ENCODE data around the gene FGF12.

The FGF12 gene

GRCh38 chr3:192409201-192409837, 318.0 kb downstream of the FGF12 start:
- DNase-seq: peak; percentile 65

GRCh38 chr3:192408647-192409200, 318.6 kb downstream of the FGF12 start:
- peak; percentile 39 for DNase-seq

GRCh38 chr3:192408007-192408646, 319.2 kb downstream of the FGF12 start:
- peak; percentile 36 for DNase-seq

GRCh38 chr3:192399767-192400166, 327.6 kb downstream of the FGF12 start:
- no peak for DNase-seq

- no peak for DNase-seq
Observed at GRCh38 chr3:192397012-192397411, 330.3 kb downstream of the FGF12 start.

- DNase-seq: no peak
Observed at GRCh38 chr3:192395506-192395905, 331.8 kb downstream of the FGF12 start.

- no peak for DNase-seq
Observed at GRCh38 chr3:192392986-192393385, 334.4 kb downstream of the FGF12 start.

- no peak for DNase-seq
Observed at GRCh38 chr3:192382861-192383260, 344.5 kb downstream of the FGF12 start.

GRCh38 chr3:192373586-192373985, 353.8 kb downstream of the FGF12 start:
- no peak for DNase-seq

GRCh38 chr3:192373032-192373431, 354.3 kb downstream of the FGF12 start:
- no peak for DNase-seq

GRCh38 chr3:192372616-192373015, 354.7 kb downstream of the FGF12 start:
- DNase-seq: no peak

GRCh38 chr3:192371870-192372400, 355.4 kb downstream of the FGF12 start:
- no peak for DNase-seq

GRCh38 chr3:192367616-192368015, 359.7 kb downstream of the FGF12 start:
- no peak for DNase-seq

- no peak for DNase-seq
Observed at GRCh38 chr3:192366916-192367315, 360.4 kb downstream of the FGF12 start.

- no peak for DNase-seq
Observed at GRCh38 chr3:192365571-192365970, 361.8 kb downstream of the FGF12 start.

- no peak for DNase-seq
Observed at GRCh38 chr3:192364316-192364715, 363.0 kb downstream of the FGF12 start.

- DNase-seq: no peak
Observed at GRCh38 chr3:192354687-192355086, 372.7 kb downstream of the FGF12 start.

GRCh38 chr3:192352142-192352541, 375.2 kb downstream of the FGF12 start:
- DNase-seq: no peak

GRCh38 chr3:192351441-192351840, 375.9 kb downstream of the FGF12 start:
- DNase-seq: no peak

GRCh38 chr3:192340031-192340430, 387.3 kb downstream of the FGF12 start:
- no peak for DNase-seq

GRCh38 chr3:192339214-192339613, 388.1 kb downstream of the FGF12 start:
- no peak for DNase-seq

GRCh38 chr3:192336286-192336685, 391.1 kb downstream of the FGF12 start:
- no peak for DNase-seq

GRCh38 chr3:192332386-192333291, 394.7 kb downstream of the FGF12 start:
- no peak for DNase-seq
